GM21381 (cell line): ENCODE results near the gene CTIF.
"Not testable (repeated sequence)": the region's sequence is repeated elsewhere in the genome, so short reads cannot be mapped to it uniquely, and the experiment has no call there.

Source experiments
- ATAC-seq: cut with Tn5 transposase; IDR thresholded peaks from one replicate; pipeline ENCODE4 v1.9.1; 2021; ENCODE audit warnings: mild to moderate bottlenecking, moderate library complexity; ENCODE audit not compliant: unreplicated experiment

The CTIF gene

DNA sequence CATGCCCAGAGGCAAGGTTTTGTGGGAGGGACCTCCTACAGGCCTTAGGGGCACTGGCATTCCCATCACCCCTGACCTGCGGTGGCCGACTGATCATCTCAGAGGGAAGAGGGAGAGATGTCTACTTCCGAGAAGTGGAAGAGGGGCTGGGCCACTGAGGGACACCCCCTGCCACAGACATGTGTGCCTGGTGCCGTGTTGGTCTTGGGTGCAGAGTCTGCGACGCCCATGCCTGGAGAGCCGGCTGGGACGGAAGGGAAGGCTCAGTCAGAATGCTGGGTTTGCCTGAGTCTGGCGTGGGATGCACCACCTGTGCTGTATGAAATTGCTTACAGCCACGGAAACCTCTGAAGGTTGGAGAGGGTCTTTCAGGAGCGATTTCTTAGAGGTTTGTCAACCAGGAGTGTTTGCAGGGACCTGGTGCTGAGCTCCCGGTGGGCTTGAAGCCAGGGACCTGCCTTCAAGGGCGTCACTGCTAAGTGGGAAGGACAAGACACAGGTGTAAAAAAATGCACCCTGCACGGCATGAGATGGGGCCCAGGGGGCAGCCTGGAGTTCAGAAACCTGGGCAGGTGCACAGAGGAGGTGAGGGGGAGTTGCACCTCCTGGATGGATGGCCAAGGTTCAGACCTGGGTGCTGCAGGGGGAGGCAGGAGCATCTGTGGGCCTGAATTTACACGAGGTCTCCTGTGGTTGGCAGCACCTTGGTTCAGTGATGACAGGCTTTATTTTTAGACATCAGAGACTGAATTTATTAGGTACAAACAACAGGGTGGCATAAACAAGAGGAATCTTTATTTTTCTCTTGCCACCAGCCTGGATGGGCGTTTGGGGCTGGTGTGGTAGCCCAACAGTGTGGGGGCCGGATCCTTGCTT, 100.3 kb downstream of the CTIF start:
- no peak for ATAC-seq

DNA sequence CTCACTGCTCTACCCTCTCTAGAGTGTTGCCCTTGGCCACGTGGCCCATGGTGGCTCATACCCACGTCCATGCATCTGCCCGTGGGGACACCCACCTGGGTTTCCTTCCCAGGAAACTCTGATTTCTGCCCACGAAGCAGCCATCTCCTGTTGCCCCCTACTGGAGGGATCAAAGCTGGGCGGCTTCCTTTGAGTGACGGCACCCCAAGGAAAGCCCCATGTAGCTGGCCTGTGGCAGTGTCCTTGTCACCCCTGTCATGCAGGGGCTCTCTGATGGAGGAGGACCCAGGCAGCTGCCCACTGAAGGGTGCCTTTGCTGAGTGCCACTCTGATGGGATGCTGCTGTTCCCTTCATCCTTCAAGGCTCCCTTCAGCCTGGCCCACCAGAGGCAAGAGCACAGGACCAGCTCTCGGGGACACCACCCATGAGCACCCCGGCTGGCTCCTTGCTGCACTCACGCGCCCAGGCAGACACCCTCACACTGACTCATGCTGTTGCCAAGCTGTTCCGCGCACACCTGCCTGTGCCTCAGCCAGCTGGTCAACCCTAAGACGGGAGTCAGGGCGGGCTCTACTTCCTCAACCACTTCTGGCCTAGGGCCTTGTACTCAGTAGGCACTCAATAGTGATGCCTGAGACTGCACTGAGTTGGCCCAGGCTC, 101.1 kb downstream of the CTIF start:
- no peak for ATAC-seq

DNA sequence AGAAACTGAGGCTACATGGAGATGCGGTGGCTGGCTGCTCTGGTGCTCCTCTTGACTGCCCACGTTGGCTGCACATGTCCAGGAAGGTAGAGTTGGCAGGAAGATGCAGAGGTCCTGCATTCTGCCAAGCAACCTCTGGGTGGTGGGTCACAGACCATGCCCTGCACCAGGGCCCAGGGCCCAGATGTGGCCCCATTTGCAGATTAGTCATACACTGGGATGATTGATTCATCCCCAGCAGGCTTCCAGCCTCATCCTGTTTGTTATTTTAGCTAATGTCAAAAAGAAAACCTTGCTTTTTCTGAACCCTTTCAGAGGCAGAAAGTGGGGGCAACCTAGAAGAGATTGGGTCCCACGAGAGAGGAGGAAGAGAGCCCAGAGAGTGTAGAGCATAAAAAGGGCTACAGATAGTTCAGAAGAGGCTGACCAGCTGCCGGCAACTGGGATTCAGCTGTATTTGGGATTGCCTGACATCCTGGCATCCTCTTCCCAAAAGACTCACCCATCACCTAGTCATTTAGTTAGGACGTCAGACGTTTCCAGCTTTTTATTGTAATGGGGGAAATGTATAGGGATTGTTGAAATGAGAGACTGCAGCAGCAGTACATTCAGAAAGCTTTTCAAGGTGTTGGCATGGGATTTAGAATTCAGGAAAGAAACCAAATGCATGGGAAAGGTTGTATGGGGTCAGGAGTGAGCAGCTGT, 101.9 kb downstream of the CTIF start:
- no peak for ATAC-seq

DNA sequence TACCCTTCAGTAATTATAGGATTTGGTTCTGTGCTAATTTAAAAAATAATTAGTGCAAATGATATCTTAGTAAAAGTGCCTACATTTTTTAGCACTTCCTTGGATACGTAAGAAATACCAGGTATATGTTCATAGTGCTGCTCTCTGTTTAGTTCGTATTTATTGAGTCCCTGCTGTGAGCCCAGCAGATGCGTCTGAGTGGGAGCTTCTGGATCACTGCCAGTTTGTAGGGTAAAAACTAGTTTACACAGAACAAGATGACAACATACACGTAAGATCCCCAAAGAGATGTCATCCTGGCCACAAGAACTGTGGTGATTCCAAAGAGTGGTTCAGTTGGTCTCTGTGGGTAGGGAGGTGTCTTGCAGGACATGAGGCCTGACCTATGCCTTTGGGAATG, 103.2 kb downstream of the CTIF start:
- no peak for ATAC-seq

DNA sequence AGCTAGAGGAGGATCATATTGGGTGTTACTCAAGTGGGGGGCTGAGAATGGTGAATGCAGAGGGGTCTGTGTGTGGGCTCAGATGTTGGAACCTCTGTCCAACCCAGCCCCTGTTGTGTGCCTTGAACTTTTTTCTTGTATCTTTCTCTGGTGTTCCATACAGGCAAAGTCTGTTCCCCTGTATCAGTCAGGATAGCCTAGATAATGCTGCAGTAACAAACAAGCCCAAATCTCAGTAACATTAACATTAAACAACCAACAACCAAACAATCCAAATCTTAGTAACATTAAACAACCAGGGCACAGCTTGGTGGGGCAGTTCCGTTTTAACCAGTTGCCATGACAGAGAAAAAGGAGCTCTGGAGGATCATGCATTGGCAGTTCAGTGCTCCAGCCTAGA, 103.7 kb downstream of the CTIF start:
- no peak for ATAC-seq

DNA sequence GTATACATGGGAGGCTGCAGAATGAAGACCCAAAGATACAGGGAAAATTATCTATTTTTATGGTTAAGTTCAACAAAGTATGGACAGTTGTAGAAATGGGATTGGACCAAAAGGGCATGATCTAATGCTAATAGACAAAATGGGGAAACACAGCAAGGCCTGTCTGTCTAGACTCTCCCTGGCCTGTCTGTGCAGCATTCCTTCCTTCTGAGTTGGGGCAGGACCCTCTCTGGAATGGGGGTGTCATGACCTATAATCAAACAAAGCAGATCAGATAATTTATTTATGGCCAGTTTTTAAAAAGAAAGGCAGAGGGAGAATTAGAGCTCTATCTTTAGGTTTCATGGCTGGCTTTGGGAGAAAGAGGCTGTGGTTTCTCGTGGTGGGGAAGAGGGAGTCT, 104.4 kb downstream of the CTIF start:
- no peak for ATAC-seq

DNA sequence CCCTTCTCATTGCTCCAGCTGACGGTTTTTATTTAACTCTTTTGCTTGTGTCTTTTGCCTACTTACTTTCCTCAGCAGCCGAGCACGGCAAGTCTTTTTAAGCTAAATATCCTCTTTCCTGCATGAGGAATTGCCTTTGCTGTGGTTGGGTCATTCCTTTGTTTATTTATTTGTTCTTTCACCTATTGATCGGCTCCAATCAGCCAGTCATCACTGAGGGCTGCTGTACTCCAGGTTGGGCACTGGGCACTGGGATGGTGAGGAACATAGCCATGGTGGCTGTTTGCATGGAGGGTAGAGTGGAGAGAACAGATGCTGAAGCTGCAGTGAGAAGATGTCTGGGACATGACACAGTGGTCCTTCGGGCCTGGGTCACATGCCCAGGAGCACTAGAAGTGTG, 105.2 kb downstream of the CTIF start:
- no peak for ATAC-seq

DNA sequence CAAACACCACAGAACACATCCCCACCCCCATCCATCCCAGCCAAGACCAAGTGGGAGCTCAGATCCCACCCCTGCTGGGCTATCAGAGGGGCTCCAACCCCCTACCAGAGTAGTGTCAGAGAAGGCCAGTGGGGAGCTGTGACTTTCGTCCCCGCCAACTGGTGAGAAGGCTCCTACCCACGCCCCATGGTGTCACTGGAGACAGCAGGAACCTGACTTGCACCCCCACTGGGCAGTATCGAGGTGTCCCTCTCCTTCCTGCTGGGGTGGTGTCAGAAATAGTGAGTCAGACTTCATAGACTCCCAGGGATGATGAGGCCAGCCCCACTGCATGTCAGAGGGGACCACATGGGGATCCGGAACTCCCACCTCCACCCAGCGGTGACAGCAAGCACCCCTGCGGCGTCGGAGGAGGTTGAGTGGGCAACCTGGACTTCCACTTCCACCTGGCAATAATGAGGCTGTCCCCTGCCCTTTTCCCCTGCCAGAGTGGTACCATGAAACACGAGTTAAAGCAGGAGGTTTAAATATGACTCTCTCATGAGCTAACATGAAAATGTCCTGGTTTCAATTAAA, 106.7 kb downstream of the CTIF start:
- no peak for ATAC-seq

DNA sequence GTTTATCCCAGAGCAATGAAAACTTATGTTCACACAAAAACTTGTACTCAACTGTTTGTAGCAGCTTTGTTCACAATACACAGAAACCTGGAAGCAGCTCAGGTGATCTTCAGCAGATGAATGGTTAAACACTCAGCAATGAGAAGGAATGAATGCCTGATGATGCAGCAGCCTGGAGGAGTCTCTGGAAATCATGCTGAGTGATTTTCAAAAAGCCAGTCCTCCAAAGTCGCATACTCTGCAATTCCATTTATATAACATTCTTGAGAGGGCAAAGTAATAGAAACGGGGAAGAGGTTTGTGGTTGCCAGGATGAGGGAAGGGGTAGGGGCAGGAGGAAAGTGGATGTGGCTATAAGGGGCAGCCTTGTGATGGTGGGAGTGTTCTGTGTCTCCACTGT, 108.1 kb downstream of the CTIF start:
- ATAC-seq, result no peak

DNA sequence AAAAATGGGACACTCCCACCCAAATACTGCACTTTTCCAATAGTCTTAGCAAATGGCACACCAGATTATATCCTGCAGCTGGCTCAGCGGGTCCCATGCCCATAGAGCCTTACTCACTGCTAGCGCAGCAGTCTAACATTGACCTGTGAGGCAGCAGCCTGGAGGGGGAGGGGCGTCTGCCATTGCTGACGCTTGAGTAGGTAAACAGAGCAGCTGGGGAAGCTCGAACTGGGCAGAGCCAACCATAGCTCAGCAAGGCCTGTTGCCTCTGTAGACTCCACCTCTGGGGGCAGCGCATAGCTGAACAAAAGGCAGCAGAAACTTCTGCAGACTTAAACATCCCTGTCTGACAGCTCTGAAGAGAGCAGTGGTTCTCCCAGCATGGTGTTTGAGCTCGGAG, 110.4 kb downstream of the CTIF start:
- ATAC-seq, result no peak

DNA sequence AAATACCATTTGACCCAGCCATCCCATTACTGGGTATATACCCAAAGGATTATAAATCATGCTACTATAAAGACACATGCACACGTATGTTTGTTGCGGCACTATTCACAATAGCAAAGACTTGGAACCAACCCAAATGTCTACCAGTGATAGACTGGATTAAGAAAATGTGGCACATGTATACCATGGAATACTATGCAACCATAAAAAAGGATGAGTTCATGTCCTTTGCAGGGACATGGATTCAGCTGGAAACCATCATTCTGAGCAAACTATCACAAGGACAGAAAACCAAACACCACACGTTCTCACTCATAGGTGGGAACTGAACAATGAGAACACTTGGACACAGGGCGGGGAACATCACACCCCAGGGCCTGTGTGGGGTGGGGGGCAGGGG, 115.8 kb downstream of the CTIF start:
- not testable (repeated sequence) for ATAC-seq

DNA sequence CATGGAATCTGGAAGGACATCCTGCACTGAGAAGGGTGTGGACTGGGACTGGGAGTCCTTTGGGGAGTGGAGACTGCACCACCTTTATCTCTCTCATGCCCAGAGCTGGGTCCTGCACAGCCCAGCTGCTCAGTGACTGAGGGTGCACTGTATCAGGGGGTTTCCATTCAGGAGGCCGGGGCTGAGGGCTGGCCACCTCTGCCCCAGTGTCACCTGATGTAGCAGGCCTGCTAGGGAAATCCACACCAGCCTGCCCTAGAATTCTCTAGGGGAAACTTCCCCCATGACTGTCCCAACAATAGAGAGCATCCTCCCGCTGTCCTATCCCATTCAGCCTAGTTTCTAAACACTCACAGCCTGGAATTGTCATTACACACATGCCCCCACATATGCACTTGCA, 116.7 kb downstream of the CTIF start:
- ATAC-seq, result no peak

DNA sequence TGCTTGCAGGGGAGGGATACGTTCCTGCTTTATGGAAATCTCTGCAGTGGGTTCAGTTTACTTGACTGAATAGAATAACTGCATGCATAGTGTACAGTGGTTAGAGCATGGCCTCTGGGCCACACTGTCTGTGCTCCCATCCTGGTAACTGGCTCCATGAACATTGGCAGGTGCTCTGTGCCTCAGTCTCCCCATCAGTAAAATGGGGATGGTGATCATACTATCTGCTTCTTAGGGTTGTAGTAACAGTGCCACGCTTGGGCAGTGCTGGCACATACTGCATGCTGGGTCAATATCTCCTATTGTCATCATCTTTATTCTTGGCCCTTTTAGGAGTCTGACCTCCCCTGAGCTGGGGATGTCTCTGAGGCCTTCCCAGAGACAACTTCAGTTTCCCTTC, 117.3 kb downstream of the CTIF start:
- no peak for ATAC-seq

DNA sequence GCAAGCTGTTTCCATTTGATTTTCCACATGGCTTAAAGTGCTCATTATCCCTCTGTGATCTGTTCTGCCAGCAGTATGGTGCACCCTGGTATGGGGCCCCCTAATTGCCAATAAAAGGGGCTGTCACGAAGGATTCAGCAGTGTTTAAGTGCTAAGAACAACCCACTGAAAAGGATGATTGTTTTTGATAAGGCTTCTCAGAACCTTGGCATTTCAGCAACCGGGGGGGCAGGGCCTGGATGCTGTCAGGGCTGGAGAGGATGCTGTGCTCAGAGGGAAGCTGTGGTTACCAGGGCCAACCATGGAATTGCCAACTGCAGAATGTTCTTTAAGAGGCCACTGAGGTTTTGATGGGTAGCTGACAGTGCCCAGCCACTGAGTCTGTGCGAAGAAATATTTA, 117.8 kb downstream of the CTIF start:
- ATAC-seq, result no peak

DNA sequence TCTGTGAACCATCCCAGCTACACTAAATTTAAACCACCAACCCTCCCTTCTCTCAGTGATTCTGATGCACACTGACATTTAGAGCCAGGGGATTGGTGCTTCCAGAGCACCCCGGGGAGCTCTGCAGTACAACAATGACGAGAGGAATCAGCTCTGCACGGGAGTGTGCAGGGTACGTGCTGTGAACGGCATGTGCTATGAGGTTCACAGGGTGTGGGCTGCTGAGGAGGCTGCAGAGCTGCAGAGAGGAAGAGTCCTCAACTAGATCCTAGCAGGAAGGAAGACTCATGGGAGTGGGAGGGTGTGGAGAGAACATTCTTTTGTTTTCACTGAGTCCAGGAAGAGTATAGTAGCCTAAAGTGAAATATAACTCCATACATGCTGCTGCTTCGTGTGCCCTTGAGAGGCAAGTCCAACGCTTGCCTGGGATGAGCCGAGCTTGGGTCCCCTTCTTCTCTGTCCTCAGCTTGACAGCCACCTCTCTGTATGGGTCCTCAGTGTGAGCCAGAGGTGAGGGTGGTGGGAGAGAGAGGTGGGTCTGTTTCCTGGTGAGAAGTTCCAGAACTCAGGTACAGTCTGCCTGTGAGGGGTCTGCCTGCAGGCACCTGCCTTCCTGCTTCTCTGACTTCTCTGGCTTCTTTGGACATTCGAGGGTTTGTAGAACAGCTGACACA, 118.8 kb downstream of the CTIF start:
- no peak for ATAC-seq

DNA sequence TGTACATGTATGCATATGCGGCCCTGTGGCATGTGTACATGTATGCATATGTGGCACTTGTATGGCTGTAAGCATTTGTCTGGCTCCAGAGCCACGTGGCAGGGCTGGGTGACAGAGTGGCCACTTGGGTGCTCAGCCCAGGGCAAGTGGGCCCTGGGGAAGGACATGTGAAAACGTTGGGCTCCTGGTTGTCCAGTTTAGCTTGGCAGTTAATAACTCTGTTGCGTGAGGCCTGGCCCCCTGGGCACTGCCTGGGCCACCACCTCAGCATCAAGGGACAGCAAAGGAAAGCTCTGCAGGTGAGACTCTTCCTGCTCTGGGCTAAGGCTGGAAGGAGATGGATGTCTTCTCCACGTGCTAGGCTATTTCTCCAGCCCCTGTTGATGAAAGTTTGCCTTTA, 119.9 kb downstream of the CTIF start:
- no peak for ATAC-seq

DNA sequence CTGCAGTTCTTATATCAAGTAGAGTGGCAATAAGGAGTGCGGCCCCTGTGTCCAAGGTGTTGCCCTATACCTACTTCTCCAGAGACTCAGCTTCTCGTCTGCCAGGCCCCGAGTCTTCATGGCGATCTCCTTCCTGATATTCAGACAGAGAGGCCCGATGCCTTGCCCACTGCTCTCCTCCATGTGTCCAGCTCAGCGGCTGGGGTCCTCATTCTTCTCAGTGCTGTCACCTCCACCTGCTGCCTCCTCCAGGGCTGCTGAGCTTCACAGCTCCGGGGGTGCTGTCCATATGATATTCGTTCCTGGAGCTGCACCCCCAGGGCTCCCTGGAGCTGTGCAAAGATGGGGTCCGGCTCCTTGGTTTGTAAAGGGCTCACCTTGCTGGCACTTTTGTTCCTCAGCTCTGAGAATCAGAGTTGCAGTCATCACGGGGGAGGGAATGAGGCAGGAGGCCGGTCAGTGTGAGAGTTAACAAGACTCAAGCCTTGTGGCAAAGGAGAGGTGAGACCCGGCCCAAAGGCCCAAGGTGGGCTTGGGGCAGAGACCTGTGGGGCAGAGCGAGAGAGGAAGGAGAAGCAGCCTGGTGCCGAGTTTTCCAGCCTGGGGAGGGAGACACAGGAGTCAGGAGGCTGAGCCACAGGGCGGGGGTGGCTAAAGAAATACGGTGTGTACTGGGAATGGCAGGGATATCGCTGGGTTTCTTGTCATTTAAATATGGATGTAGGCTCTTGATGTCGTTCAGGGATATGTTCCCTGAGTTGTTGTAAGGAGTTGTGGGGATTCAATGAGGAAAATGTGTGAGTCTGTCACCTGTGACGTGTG, 120.6 kb downstream of the CTIF start:
- no peak for ATAC-seq

DNA sequence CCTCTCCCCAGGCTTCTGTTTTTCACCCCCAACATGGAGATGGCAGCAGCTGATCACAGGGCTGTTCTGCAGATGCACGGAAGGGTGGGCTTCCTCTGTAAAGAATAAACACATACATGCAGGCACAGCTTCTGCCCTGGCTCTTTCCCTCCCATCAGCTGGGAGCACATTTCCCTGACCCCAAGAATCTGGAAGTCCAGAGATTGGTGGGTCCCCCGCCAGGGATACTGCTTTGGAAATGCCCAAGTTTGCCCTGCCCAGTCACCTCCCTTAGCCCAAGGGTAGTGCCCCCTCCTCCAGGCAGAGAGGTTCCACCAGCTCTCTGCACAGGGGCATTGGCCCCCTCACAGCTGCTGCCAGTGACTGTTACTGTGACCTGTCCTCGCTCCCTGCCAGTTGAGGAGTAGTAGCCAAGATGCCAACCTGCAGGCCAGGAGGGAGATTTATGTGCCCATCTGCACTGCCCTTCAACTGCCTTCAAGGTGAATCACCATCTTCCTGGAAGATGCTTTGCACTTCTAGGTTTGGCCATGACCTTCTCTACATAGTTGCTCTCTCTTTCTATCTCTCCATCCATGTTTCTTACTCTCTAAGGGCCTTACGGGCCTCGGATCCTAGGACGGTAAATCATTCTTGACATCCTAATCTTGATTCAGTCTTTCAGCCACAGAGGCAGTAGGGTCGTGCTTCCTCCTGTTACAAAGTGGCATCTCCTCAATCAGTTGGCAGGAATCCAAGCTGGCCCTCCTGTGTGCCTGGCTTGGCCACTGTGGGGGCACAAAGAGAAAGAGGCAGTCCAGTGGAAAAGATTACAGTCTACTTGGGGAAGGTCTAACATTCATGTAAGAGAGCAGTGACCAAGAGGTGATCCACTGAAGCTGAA, 121.8 kb downstream of the CTIF start:
- ATAC-seq, result no peak

DNA sequence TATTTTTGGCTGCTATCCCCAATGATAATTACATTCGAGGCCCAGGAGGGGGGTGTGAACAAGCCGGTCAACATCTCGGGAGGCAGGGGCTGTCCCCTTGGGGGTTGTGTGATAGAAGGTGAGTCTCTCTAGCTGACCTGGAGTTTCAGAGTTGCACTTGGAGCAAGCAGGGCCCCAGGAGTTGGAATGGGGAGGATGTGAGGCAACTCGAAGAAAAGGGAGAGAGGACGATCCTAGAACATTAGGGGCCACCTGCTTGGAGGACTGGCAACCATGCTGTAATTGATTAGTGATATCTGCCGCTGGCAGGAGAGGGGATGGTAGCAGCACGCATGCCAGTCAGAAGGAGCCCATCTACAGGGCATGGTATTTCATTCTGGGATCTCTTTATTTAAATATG, 122.6 kb downstream of the CTIF start:
- ATAC-seq, result no peak
